HG03066 (cell line): ENCODE results near the gene ANKRD30B.
"Not testable (repeated sequence)": the region's sequence is repeated elsewhere in the genome, so short reads cannot be mapped to it uniquely, and the experiment has no call there.

Source experiments
- ATAC-seq: cut with Tn5 transposase; IDR thresholded peaks from one replicate; pipeline ENCODE4 v1.9.1; 2021; ENCODE audit warnings: low read depth; ENCODE audit not compliant: unreplicated experiment

Gene ANKRD30B

GRCh38 chr18:14747513-14748474, at the start of gene ANKRD30B:
TSS of gene ANKRD30B (plus strand) at chr18:14748172. CDS start at chr18:14748420, 248 bp downstream.
- no peak for ATAC-seq

DNA sequence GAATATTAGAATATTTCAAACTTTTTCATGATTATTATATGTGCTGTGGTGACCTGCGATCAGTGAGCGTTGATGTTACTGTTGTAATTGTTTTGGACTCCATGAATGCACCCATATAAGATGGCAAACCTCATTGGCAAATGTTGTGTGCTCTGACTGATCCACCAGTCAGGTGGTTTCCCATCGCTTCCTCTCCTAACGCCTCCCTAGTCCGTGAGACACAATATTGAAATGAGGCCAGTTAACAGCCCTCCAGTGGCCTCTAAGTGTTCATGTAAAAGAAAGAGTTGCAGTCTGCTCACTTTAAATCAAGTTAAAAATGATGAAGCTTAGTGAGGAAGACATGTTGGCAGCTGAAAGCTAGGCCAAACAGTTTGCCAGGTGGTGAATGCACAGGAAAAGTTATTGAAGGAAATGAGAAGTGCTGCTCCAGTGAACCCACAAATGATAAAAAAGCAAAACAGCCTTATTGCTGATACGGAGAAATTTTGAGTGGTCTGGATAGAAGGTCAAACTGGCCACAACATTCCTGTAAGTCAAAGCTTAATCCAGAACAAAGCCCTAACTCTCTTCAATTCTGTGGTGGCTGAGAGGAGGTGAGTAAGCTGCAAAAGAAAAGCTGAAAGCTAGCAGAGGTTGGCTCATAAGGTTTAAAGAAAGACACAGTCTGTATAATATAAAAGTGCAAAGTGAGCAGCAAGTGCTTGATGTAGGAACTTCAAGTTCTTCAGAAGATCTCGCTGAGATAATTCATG, 46.5 kb upstream of the ANKRD30B start:
- ATAC-seq: not testable (repeated sequence)

GRCh38 chr18:14709761-14710160, 38.2 kb upstream of the ANKRD30B start:
- ATAC-seq: not testable (repeated sequence)

- ATAC-seq: not testable (repeated sequence)
Observed at GRCh38 chr18:14721569-14721968, 26.4 kb upstream of the ANKRD30B start.

DNA sequence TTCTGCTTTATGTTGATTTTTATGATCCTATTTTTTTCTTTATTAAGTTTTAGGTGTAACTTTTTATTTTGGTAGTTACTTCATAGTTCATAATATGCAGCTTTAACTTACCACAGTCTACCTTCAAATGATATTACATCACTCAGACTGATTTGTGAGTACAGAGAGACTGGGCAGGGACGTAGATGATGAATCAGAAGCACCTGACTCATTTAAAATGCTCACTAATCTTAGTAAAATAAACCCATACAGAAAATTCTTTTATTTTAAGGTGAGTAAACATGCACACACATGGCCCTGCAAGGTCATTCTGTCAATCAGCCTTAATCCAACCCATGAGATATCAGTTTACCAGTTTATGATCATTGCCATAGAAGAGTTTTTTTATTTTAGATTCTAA, 8.9 kb upstream of the ANKRD30B start:
- ATAC-seq: not testable (repeated sequence)

GRCh38 chr18:14746897-14747296, 1.1 kb upstream of the ANKRD30B start:
- no peak for ATAC-seq

GRCh38 chr18:14748496-14748895, 524 bp downstream of the ANKRD30B start:
- ATAC-seq: no peak

DNA sequence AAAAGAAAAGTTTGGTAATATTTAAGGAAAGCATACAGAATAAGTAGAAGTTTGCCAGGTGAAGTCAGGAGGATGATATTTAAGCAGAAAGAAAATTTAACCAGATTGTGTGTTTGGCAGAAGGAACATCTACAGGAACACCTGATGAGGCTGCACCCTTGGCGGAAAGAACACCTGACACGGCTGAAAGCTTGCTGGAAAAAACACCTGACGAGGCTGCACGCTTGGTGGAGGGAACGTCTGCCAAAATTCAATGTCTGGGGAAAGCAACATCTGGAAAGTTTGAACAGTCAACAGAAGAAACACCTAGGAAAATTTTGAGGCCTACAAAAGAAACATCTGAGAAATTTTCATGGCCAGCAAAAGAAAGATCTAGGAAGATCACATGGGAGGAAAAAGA, 15.6 kb downstream of the ANKRD30B start:
- not testable (repeated sequence) for ATAC-seq

- ATAC-seq: no peak
Observed at GRCh38 chr18:14767474-14767873, 19.5 kb downstream of the ANKRD30B start.

- no peak for ATAC-seq
Observed at GRCh38 chr18:14768241-14768640, 20.3 kb downstream of the ANKRD30B start.

- ATAC-seq: no peak
Observed at GRCh38 chr18:14769381-14769780, 21.4 kb downstream of the ANKRD30B start.

DNA sequence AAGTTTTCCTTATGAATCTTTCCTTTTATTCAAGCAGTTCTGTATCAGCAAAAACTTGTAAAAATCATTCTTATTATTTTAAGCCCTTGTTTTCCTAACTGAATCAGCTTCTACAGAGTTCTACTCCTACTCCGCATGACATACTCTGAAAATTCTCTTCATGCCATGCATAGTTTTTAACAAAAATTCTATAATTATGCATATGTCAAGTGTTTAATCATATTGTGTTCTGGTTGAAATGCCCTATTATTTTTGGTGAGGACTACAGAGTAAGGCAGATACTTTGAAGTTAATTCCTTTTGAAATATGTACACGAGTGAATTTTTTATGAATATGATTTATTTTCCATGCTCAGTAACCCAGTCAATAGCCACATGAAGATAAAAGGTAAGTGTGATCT, 28.8 kb downstream of the ANKRD30B start:
- ATAC-seq: no peak

DNA sequence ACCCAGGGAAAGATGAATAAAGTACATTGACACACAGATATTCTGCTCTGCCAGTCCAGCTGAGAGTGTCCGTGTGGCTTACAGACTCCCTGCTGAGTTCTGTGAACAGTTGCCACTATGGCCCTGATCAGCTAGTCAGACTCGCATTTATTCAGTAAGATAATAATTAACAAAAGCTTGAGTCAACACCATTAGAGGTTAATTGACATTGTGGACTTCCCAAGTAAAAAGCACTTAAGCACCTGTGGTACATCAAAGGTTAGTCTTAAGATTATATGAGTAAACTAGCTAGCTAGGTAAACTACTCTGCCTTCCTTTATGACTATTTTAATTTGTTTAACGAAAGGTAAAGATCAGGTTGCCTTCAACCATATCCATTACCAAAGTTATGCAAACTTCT, 33.7 kb downstream of the ANKRD30B start:
- ATAC-seq: no peak

DNA sequence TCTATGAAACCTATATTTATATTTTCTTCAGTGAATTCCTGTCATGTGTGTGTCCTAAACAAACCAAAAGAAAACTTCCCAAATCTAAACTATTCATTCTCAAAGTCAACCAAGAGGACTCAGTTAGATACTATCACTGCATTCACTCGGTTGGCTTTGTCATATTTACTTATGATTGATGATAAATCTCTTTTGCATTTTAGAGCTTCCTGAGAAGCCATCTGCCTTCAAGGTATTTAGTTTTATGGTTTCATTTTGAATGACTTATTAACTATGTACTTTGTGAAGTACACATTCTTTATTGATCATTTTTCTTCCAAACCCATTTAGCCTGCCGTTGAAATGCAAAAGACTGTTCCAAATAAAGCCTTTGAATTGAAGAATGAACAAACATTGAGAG, 36.2 kb downstream of the ANKRD30B start:
- ATAC-seq: no peak

- not testable (repeated sequence) for ATAC-seq
Observed at GRCh38 chr18:14796876-14797275, 48.9 kb downstream of the ANKRD30B start.

DNA sequence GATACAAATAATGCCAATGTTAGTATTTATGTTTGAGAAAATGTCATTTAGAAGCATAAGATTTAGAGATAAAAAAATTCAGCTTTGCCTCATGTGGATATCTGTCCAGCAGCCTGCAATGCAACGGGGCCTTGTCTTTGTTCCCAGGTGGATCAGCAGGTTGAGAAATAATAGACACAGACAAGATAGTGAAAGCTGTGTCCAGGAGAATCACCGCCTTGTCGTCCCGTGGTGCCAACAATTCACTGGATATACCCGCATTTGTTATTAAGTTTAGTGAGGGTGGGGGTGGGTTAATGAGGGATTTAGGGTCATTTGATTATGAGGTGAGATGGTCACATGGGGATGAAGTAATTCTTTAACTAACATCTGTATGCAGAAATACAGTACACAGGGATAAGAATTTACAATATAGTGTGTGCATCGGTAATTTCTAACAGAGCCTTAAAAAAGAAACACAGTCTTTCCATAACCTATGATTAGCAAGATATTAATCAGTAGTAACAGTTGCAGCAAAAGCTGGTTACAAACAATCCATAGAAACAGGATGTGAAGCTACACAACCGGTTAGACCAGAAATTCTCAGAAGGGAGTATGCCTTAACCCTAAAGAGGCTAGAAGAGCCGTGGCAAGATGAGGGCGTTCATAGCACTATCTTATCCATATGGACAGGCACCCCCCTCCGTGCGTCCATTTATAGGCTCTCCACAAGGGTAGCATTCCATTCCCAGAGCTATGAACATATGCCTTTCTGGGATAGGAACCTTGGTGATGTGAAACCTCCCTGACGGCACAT, 50.2 kb downstream of the ANKRD30B start:
- not testable (repeated sequence) for ATAC-seq

- ATAC-seq: not testable (repeated sequence)
Observed at GRCh38 chr18:14811081-14811480, 63.1 kb downstream of the ANKRD30B start.

DNA sequence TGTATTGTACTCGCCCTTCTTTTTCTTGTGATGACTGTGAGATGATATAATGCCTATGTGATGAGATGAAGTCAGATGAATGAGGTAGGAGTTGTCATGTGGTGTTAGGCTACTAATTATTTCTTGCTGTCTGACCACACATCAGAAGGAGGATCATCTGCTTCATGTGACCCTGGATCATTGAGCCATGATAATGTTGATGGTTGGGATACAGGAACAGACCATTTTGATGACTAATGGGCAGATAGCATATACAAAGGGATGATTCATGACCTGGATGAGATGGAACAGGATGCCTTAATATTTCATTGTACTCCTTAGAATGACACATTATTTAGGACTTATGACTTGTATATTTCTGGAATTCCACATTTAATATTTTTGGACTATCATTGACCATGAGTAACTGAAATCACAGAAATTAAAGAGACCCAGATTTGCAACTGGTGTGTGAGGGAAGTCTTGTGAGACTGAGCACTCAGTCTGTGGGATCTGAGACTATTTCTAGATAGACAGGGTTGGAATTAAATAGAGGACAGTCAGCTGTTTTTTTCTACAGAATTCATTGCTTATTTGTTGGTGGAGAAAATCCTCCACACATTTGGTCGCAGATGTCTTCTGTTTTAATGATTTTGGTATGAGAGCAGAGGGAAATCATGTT, 79.1 kb downstream of the ANKRD30B start:
- ATAC-seq: not testable (repeated sequence)

DNA sequence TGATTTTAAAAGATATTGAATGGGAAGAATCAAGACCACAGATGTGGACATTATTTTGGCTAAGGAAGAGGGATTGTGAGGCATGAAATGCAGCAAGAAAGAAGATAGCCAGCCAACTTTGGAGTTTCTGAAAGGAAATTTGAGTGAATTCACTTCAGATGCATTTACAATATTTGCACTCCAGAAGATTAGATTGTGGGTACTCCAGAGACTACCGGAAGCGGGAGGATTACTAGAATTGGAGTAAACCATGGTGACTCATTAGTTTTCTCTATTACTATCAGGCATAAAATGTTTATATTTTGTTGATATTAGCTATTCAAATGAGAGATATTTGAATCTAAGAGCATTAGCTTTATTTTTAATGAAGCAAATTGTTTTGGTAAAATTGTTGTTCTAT, 93.6 kb downstream of the ANKRD30B start:
- not testable (repeated sequence) for ATAC-seq

- ATAC-seq: not testable (repeated sequence)
Observed at GRCh38 chr18:14851533-14851932, 103.6 kb downstream of the ANKRD30B start.
